Measurements from ENCODE around the gene TMTC1.

- TF ChIP-seq, protein P1, sequence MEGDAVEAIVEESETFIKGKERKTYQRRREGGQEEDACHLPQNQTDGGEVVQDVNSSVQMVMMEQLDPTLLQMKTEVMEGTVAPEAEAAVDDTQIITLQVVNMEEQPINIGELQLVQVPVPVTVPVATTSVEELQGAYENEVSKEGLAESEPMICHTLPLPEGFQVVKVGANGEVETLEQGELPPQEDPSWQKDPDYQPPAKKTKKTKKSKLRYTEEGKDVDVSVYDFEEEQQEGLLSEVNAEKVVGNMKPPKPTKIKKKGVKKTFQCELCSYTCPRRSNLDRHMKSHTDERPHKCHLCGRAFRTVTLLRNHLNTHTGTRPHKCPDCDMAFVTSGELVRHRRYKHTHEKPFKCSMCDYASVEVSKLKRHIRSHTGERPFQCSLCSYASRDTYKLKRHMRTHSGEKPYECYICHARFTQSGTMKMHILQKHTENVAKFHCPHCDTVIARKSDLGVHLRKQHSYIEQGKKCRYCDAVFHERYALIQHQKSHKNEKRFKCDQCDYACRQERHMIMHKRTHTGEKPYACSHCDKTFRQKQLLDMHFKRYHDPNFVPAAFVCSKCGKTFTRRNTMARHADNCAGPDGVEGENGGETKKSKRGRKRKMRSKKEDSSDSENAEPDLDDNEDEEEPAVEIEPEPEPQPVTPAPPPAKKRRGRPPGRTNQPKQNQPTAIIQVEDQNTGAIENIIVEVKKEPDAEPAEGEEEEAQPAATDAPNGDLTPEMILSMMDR (IDR thresholded peaks at IDR 0.05), result no peak
- TF ChIP-seq POLR2A (IDR thresholded peaks at IDR 0.05), result no peak
These were observed 184.4 kb downstream of the TMTC1 start for GRCh38 chr12:29599381-29599780.
